K562 (cell line): ENCODE results near the gene GMPR. TPM values are rescaled to one million over a fixed set of nuclear protein-coding genes. Genes with fewer than 3 reads are reported as not detected.

Source experiments
- CBFB ChIP-seq: sonication (generic); formaldehyde crosslinking; IDR thresholded peaks from 2 replicates; pipeline ENCODE4 v1.4.0; 2020; ENCODE audit warnings: mild to moderate bottlenecking, missing genetic modification reagents
- ELF2 ChIP-seq: fragments of 250-450 bp; sonication (Bioruptor Pico); IDR thresholded peaks from 2 replicates; pipeline ENCODE4 v1.5.0; 2021; ENCODE audit warnings: mild to moderate bottlenecking
- FOXJ2 ChIP-seq: fragments of 200-800 bp; sonication (Bioruptor generic); IDR thresholded peaks from 2 replicates; pipeline ENCODE4 v1.6.1; 2016; ENCODE audit warnings: missing genetic modification characterization, missing compliant biosample characterization
- FOXK1 ChIP-seq: sonication (generic); formaldehyde crosslinking; IDR thresholded peaks from 2 replicates; pipeline ENCODE4 v1.8.0; 2022; ENCODE audit warnings: missing genetic modification reagents, mild to moderate bottlenecking, borderline replicate concordance
- MCM2 ChIP-seq: fragments of 450-650 bp; IDR thresholded peaks from 2 replicates; pipeline ENCODE4 v1.6.1; 2017; ENCODE audit warnings: low read depth, mild to moderate bottlenecking
- PYGO2 ChIP-seq: fragments of 450-650 bp; IDR thresholded peaks from 2 replicates; pipeline ENCODE4 v1.6.1; 2016; ENCODE audit warnings: mild to moderate bottlenecking, missing genetic modification characterization, moderate library complexity, missing compliant biosample characterization
- RBFOX2 ChIP-seq: fragments of 200-400 bp; formaldehyde crosslinking; IDR thresholded peaks from 2 replicates; pipeline ENCODE4 v1.6.1; 2017; ENCODE audit warnings: low read depth, mild to moderate bottlenecking, low read length, moderate library complexity
- RBM39 ChIP-seq: fragments of 200-400 bp; formaldehyde crosslinking; optimal IDR thresholded peaks from 2 replicates; pipeline ENCODE3; 2018; ENCODE audit warnings: low read depth, low read length
- RHOXF2B ChIP-seq: fragments of 250-450 bp; sonication (Bioruptor Pico); conservative IDR thresholded peaks from 2 replicates; pipeline ENCODE4 v1.5.1; 2021
- ZFX ChIP-seq: sonication (generic); formaldehyde crosslinking; IDR thresholded peaks from 2 replicates; pipeline ENCODE4 v1.8.0; 2022; ENCODE audit warnings: mild to moderate bottlenecking, missing genetic modification reagents, moderate library complexity
- polyA plus RNA-seq, 8 experiments: library from polyadenylated mRNA; depleted of rRNA in 4 of 8; stranded (reverse) in 5 of 8; unstranded in 3 of 8; fragments of >200 nt; fragmentation: Nextera tagmentation in 2 of 8; fragmentation: Illumina TruSeq in 1 of 8; extraction: Ambion mirVana in 2 of 8; extraction: Trizol in 1 of 8; gene quantifications; 2 replicates each; pipeline versions ENCODE4 v1.2.1 to v1.2.3, GENCODE V29; 2011 to 2014; ENCODE audit warnings: inconsistent platforms in 1 of 8, missing spikeins in 1 of 8
- total RNA-seq, 7 experiments: library from RNA; depleted of rRNA in 6 of 7; stranded (reverse); fragments of >200 nt in 6 of 7; fragmentation: Illumina TruSeq in 2 of 7; extraction: Trizol in 2 of 7; gene quantifications; 2 replicates each; pipeline versions ENCODE4 v1.2.1 to v1.2.3, GENCODE V29; 2011 to 2021; ENCODE audit warnings: low replicate concordance in 1 of 7
- TF ChIP-seq, protein P1 (sequence below), 2 experiments: fragments of 450-650 bp; IDR thresholded peaks; 2 replicates each; pipeline ENCODE4 v1.6.1; 2016
- TF ChIP-seq, protein P2 (sequence below): fragments of 450-650 bp; IDR thresholded peaks from 2 replicates; pipeline ENCODE4 v1.6.1; 2016; ENCODE audit warnings: low read depth, mild to moderate bottlenecking, moderate library complexity
- TF ChIP-seq, protein P3 (sequence below): sonication (generic); formaldehyde crosslinking; IDR thresholded peaks from 2 replicates; pipeline ENCODE4 v1.8.0; 2022; ENCODE audit warnings: missing genetic modification reagents, mild to moderate bottlenecking, borderline replicate concordance
- TF ChIP-seq, protein P4 (sequence below), 3 experiments: IDR thresholded peaks in 2 of 3; conservative IDR thresholded peaks in 1 of 3; 2 replicates each; pipeline ENCODE4 v1.5.1; 2011 to 2012; ENCODE audit warnings: low read length in 3 of 3, mild to moderate bottlenecking in 3 of 3, control low read depth in 2 of 3, improper control_type of control experiment in 1 of 3, inconsistent platforms in 1 of 3, low read depth in 1 of 3, mixed read lengths in 1 of 3, moderate library complexity in 1 of 3; ENCODE audit not compliant: insufficient read depth in 2 of 3
- TF ChIP-seq, protein P5 (sequence below): fragments of 450-650 bp; IDR thresholded peaks from 2 replicates; pipeline ENCODE4 v1.6.1; 2016; ENCODE audit warnings: missing biosample characterization, missing genetic modification characterization

GMPR gene
- total and polyA plus RNA-seq, 9 of the 15 experiments (the other 6 are each of a cell fraction or from before 2014, with no cell fraction given) = 34.6 to 83.7 (median 49.8) TPM

DNA sequence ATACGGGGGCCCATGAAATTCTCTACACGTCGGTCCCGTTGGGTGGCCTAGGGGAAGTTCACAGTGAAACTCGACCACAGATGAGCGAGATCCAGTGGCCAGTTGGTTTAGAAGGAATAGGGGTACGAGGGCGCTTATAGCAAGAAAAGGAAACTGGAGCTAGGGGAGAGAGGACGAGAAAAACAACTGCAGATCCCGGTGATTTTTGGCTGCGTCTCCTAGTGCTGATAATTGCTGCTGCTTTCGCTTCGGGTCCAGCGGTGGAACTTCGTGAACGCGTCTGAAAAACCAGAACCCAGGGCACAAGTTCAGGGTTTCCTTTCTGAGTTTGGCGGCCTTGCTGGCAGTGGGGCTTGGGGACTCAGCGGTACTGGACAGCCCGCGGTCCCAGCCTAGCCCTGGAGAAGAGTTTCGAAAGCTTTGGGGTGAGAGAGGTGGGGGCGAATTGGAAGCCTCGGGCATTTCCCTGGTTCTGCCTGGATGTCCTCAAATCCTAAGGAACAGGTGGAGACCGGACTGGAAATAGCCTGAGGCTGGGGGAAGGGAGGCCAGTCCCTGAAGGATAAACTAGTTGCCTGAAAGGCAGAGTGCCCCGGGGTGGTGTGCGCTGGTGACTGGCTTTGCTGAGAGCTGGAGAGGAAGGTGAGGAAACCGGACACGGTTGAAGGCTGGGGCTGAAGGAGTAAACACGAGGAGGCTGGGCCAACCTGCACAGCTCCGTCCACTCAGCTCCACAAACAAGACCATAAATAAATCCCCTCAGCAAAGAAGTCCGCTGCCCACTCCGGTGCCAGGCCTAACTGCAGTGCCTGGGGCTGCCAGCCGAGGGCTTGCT lies 793 bp downstream of the GMPR start (continued):
- TF ChIP-seq, protein P1, sequence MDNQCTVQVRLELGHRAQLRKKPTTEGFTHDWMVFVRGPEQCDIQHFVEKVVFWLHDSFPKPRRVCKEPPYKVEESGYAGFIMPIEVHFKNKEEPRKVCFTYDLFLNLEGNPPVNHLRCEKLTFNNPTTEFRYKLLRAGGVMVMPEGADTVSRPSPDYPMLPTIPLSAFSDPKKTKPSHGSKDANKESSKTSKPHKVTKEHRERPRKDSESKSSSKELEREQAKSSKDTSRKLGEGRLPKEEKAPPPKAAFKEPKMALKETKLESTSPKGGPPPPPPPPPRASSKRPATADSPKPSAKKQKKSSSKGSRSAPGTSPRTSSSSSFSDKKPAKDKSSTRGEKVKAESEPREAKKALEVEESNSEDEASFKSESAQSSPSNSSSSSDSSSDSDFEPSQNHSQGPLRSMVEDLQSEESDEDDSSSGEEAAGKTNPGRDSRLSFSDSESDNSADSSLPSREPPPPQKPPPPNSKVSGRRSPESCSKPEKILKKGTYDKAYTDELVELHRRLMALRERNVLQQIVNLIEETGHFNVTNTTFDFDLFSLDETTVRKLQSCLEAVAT (IDR thresholded peaks at IDR 0.05) = peak; percentile 5 to 65; a peak in 1 of 4 replicates
- TF ChIP-seq CBFB (CRISPR knock-in tag) (no peak), FOXJ2 (no peak), ELF2 (CRISPR knock-in tag) (no peak), PYGO2 (no peak), FOXK1 (CRISPR knock-in tag) (peak; percentile 59; the same call in 1 of the 2 replicates), RBM39 (no peak), RHOXF2B (CRISPR knock-in tag) (peak; percentile 61; the same call in 1 of the 2 replicates), RBFOX2 (peak; percentile 38), ZFX (CRISPR knock-in tag) (peak; percentile 71), MCM2 (no peak)
- TF ChIP-seq, protein P2, sequence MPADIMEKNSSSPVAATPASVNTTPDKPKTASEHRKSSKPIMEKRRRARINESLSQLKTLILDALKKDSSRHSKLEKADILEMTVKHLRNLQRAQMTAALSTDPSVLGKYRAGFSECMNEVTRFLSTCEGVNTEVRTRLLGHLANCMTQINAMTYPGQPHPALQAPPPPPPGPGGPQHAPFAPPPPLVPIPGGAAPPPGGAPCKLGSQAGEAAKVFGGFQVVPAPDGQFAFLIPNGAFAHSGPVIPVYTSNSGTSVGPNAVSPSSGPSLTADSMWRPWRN = no peak
- TF ChIP-seq, protein P3, sequence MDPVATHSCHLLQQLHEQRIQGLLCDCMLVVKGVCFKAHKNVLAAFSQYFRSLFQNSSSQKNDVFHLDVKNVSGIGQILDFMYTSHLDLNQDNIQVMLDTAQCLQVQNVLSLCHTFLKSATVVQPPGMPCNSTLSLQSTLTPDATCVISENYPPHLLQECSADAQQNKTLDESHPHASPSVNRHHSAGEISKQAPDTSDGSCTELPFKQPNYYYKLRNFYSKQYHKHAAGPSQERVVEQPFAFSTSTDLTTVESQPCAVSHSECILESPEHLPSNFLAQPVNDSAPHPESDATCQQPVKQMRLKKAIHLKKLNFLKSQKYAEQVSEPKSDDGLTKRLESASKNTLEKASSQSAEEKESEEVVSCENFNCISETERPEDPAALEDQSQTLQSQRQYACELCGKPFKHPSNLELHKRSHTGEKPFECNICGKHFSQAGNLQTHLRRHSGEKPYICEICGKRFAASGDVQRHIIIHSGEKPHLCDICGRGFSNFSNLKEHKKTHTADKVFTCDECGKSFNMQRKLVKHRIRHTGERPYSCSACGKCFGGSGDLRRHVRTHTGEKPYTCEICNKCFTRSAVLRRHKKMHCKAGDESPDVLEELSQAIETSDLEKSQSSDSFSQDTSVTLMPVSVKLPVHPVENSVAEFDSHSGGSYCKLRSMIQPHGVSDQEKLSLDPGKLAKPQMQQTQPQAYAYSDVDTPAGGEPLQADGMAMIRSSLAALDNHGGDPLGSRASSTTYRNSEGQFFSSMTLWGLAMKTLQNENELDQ (CRISPR knock-in tag) = no peak
- TF ChIP-seq, protein P4, sequence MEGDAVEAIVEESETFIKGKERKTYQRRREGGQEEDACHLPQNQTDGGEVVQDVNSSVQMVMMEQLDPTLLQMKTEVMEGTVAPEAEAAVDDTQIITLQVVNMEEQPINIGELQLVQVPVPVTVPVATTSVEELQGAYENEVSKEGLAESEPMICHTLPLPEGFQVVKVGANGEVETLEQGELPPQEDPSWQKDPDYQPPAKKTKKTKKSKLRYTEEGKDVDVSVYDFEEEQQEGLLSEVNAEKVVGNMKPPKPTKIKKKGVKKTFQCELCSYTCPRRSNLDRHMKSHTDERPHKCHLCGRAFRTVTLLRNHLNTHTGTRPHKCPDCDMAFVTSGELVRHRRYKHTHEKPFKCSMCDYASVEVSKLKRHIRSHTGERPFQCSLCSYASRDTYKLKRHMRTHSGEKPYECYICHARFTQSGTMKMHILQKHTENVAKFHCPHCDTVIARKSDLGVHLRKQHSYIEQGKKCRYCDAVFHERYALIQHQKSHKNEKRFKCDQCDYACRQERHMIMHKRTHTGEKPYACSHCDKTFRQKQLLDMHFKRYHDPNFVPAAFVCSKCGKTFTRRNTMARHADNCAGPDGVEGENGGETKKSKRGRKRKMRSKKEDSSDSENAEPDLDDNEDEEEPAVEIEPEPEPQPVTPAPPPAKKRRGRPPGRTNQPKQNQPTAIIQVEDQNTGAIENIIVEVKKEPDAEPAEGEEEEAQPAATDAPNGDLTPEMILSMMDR (IDR thresholded peaks at IDR 0.05 in 2 of 3, conservative IDR thresholded peaks at IDR 0.05 in 1 of 3; ENCODE audit: insufficient read depth in 2 of 3, low read depth in 1 of 3, low read length in 3 of 3) = peak; percentile 44 to 48 (median 47); a peak in 4 of 6 replicates
- TF ChIP-seq, protein P5, sequence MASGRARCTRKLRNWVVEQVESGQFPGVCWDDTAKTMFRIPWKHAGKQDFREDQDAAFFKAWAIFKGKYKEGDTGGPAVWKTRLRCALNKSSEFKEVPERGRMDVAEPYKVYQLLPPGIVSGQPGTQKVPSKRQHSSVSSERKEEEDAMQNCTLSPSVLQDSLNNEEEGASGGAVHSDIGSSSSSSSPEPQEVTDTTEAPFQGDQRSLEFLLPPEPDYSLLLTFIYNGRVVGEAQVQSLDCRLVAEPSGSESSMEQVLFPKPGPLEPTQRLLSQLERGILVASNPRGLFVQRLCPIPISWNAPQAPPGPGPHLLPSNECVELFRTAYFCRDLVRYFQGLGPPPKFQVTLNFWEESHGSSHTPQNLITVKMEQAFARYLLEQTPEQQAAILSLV (tag) = no peak
